HG03354 (cell line): ENCODE results near the gene GRIN3B.

ENCODE experiments used
- ATAC-seq: cut with Tn5 transposase; IDR thresholded peaks from one replicate; pipeline ENCODE4 v1.9.1; 2021; ENCODE audit warnings: mild to moderate bottlenecking; ENCODE audit not compliant: unreplicated experiment, poor library complexity, severe bottlenecking

Gene GRIN3B

GRCh38 chr19:990119-990571 is 10.1 kb upstream of the GRIN3B start:
- ATAC-seq = no peak

GRCh38 chr19:990746-991145 is 9.5 kb upstream of the GRIN3B start:
- ATAC-seq = no peak

GRCh38 chr19:991174-991931 is 8.9 kb upstream of the GRIN3B start:
- ATAC-seq = no peak

DNA sequence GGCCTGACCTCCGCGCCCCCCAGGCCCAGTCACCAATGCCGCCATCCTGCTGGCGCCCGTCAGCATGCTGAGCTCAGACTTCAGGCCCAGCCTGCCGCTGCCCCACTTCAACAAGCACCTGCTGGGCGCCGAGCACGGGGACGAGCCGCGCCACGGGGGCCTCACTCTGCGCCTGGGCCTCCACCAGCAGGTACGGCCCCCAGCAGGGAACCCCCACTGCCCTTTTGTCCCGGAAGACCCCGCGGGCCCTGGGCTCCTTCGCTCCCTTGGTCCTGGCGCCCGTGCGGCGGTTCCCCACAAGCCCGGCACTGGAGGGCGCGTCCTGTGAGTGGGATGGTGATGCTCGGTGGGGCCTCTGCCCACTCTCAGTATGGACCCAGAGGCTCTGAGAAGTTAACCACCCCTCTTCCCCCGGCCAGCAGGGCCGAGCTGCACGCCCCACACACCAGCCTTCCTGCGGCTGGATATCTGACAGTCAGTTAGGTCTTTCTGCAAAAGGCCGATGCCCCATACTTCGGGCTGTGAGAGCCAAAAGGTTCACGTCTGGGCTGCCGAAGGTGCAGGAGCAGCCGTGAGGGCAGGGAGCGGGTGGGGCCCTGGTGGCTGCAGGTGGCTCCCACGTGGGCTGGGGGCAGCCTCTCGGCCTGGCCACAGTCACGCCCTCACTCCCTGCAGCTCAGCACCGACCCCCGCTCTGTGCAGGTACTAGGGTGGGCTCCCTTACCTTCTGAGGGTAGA is 8.1 kb upstream of the GRIN3B start:
- ATAC-seq = no peak

GRCh38 chr19:992670-993055 is 7.6 kb upstream of the GRIN3B start:
- ATAC-seq = no peak

GRCh38 chr19:993361-993830 is 6.8 kb upstream of the GRIN3B start:
- ATAC-seq = no peak

- ATAC-seq = no peak
These were observed 6.3 kb upstream of the GRIN3B start for GRCh38 chr19:993831-994393.

GRCh38 chr19:994516-994915 is 5.7 kb upstream of the GRIN3B start:
- ATAC-seq = no peak

DNA sequence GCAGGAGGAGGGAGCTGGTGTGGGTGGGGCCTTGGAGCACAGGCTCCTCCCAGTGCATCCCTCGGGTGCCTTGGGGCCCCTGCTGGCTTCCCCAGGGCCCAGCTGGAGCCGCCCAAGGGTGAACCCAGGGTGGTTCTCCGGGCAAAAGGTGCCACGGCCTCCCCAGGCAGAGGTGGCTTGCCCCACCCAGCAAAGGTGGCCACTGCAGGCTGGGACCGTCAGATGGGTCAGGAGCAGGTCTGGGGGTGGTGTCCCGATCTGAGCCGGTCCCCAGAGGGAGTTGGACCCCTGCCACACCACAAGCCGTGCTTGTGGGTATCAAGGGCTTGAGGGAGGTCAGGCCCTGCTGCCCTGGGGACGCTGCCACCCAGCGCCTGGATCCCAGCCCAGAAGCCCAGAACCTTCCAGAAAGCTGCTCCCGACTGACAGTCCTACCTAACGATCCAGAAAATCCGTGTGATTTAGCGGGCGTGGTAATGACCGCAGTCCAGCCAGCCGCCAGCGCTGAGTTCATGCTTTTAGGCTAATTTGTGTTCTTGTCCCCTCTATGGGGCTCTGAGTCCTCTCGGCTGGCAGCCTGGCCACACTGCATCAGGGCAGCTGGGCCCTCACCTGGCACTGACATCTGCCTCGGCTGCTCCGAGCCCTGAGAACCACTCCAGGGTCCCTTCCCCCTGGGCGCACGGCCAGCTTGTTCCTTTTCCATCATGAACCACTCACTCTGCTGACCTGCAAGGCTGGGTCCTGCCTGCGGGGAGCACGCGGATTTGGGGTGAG is 5.0 kb upstream of the GRIN3B start:
- ATAC-seq = no peak

- ATAC-seq = no peak
These were observed 4.0 kb upstream of the GRIN3B start for GRCh38 chr19:996051-996838.

DNA sequence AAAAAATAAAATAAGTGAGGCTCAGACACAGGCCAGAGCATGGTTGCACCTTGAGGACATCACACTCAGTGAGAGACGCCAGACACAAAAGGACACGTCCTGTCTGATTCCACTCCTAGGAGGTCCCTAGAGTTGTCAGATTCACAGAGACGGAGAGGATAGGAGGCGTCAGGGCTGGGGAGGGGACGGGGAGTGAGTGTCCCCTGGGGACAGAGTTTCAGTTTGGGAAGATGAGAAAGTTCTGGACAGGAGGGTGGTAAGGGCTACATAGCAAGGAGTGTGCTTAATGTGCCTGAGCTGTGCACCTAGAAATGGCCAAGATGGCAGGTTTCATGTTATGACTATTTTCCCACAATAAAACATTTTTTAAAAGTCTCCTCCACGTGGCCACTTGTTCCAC is 2.2 kb upstream of the GRIN3B start:
- ATAC-seq = no peak

- no peak for ATAC-seq
These were observed 870 bp upstream of the GRIN3B start for GRCh38 chr19:999379-999719.

- no peak for ATAC-seq
These were observed 645 bp downstream of the GRIN3B start for GRCh38 chr19:1000591-1001537.

GRCh38 chr19:1001538-1002166 is 1.4 kb downstream of the GRIN3B start:
- ATAC-seq = no peak

- no peak for ATAC-seq
These were observed 2.4 kb downstream of the GRIN3B start for GRCh38 chr19:1002600-1002999.

DNA sequence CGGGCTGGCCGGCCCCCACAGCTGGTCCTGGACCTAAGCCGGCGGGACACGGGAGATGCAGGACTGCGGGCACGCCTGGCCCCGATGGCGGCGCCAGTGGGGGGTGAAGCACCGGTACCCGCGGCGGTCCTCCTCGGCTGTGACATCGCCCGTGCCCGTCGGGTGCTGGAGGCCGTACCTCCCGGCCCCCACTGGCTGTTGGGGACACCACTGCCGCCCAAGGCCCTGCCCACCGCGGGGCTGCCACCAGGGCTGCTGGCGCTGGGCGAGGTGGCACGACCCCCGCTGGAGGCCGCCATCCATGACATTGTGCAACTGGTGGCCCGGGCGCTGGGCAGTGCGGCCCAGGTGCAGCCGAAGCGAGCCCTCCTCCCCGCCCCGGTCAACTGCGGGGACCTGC is 3.1 kb downstream of the GRIN3B start:
- no peak for ATAC-seq

DNA sequence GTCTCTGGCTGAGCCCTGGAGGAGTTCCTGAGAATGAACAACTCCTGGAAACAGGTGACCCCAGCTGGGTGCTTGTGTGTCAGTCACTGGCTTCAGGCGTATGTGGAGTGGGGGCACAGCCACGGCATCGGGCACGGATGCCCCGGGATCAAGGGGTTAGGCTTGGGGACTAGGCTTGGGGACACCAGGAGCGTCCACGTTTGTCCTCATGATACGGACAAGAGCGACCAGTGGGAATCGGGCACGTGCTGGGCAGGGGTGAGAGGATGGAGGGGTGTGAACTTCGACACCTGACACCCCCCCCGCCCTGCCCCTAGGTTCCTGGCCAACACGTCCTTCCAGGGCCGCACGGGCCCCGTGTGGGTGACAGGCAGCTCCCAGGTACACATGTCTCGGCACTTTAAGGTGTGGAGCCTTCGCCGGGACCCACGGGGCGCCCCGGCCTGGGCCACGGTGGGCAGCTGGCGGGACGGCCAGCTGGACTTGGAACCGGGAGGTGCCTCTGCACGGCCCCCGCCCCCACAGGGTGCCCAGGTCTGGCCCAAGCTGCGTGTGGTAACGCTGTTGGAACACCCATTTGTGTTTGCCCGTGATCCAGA is 4.1 kb downstream of the GRIN3B start:
- no peak for ATAC-seq
